ENCODE data around the gene ABHD12B. TPM values are rescaled to one million over a fixed set of nuclear protein-coding genes. Genes with fewer than 3 reads are reported as not detected.
A peak's percentile ranks its signal among the peaks of the same experiment; 100 is the strongest.

ABHD12B gene
- total and polyA plus RNA-seq, 4 donors: 0.13 TPM; not detected in 3

DNA sequence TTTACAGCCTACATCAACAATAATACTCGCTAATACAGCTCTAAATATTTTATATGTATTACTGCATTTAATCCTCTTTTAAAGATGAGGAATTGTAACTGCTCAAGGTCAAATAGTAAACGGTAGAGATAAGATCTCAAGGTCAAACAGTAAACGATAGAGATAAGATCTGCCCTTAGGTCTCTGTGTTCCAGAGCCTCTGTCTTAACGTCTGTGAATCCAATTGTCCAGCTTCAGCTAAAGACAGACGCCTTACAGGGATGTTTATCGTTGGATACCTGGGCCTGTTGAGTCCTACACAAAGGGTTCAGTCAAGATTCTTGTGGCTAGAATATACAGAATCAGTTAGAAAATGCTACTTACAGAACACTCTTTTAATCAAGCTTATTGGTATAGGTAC lies 52.4 kb downstream of the ABHD12B start:
- WGBS, 2 donors: 71 to 77% methylated on average over 6 of the region's 6 CpGs
- Histone ChIP-seq H3K27me3 (ENCODE audit: control insufficient read depth in 1 of 2, insufficient read depth in 2 of 2, low read length in 1 of 2) (no peaks in the 10 kb centered on the region), H3K9me3 (ENCODE audit: control insufficient read depth, low read length) (no peaks in the 10 kb centered on the region), H3K4me1 (ENCODE audit: control insufficient read depth in 1 of 2, insufficient read depth in 2 of 2, low read length in 2 of 2) (no peaks in the 10 kb centered on the region), H3K4me3 (ENCODE audit: low read length in 2 of 2) (no peak overlapping the region), H3K27ac (ENCODE audit: low read depth in 1 of 2, low read length in 2 of 2) (no peak overlapping the region), H3K36me3 (ENCODE audit: control insufficient read depth in 1 of 2, insufficient read depth in 2 of 2, low read length in 1 of 2) (peaks cover 0 to 7% of the 10 kb centered on the region in 2 donors)
- DNase-seq (no peak), ATAC-seq (ENCODE audit: low FRiP score) (no peak)
- intact Hi-C loops (cut with DNase I): no loop called here

DNA sequence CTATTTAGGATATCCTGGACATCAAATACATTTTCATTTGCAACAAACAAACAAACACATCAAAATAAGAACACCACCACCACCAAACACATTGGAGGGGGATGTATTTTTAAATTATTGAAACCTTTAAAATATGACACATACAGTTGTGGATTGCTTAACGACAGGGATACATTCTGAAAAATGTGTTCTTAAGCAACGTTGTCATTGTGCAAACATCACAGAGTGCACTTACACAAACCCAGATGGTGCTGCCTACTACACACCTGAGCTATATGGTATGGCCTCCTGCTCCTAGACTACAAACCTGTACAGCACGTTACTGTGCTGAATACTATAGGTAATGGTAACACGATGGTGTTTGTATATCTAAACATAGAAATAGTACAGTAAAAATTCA lies 53.0 kb downstream of the ABHD12B start:
- Histone ChIP-seq H3K4me3 (ENCODE audit: low read length in 2 of 2) (no peak overlapping the region), H3K4me1 (ENCODE audit: control insufficient read depth in 1 of 2, insufficient read depth in 2 of 2, low read length in 2 of 2) (no peaks in the 10 kb centered on the region), H3K36me3 (ENCODE audit: control insufficient read depth in 1 of 2, insufficient read depth in 2 of 2, low read length in 1 of 2) (peaks cover 0 to 7% of the 10 kb centered on the region in 2 donors), H3K27me3 (ENCODE audit: control insufficient read depth in 1 of 2, insufficient read depth in 2 of 2, low read length in 1 of 2) (no peaks in the 10 kb centered on the region), H3K9me3 (ENCODE audit: control insufficient read depth, low read length) (no peaks in the 10 kb centered on the region), H3K27ac (ENCODE audit: low read depth in 1 of 2, low read length in 2 of 2) (no peak overlapping the region)
- intact Hi-C loops (cut with DNase I): no loop called here
- WGBS, 2 donors: 79 to 82% methylated on average over 4 of the region's 4 CpGs
- no peak for DNase-seq
- ATAC-seq (ENCODE audit: low FRiP score): no peak

DNA sequence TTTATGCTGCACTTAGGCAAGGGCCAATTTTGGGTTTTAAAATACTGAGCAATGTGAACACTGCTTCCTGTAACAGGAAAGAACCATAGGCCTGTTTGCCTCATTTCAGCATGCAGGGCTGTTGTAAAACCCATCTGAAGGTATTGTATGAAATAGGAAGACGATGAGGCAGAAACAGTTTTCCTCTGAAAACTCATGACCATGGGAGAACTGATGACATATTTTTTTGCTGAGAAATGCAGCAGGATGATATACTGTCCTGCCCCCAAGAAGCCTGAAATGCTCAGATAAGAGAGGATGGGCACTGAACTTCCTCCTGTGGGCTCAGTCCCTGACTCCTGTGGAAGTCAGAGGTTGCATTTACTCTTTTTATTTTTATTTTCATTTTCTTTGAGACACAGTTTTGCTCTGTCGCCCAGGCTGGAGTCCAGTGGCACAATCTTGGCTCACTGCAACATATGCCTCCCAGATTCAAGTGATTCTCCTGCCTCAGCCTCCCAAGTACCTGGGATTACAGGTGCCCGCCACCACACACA lies 55.1 kb downstream of the ABHD12B start:
- Histone ChIP-seq H3K4me1 (ENCODE audit: control insufficient read depth in 1 of 2, insufficient read depth in 2 of 2, low read length in 2 of 2) (no peaks in the 10 kb centered on the region), H3K36me3 (ENCODE audit: control insufficient read depth in 1 of 2, insufficient read depth in 2 of 2, low read length in 1 of 2) (peaks cover 4 to 14% of the 10 kb centered on the region in 2 donors), H3K4me3 (ENCODE audit: low read length in 2 of 2) (no peak overlapping the region), H3K27ac (ENCODE audit: low read depth in 1 of 2, low read length in 2 of 2) (no peak overlapping the region), H3K9me3 (ENCODE audit: control insufficient read depth, low read length) (no peaks in the 10 kb centered on the region), H3K27me3 (ENCODE audit: control insufficient read depth in 1 of 2, insufficient read depth in 2 of 2, low read length in 1 of 2) (no peaks in the 10 kb centered on the region)
- DNase-seq: no peak
- intact Hi-C loops (cut with DNase I): no loop called here
- peak; percentile 54 for ATAC-seq (ENCODE audit: low FRiP score)
- 91 to 93% methylated on average over 3 of the region's 3 CpGs for WGBS, 2 donors

DNA sequence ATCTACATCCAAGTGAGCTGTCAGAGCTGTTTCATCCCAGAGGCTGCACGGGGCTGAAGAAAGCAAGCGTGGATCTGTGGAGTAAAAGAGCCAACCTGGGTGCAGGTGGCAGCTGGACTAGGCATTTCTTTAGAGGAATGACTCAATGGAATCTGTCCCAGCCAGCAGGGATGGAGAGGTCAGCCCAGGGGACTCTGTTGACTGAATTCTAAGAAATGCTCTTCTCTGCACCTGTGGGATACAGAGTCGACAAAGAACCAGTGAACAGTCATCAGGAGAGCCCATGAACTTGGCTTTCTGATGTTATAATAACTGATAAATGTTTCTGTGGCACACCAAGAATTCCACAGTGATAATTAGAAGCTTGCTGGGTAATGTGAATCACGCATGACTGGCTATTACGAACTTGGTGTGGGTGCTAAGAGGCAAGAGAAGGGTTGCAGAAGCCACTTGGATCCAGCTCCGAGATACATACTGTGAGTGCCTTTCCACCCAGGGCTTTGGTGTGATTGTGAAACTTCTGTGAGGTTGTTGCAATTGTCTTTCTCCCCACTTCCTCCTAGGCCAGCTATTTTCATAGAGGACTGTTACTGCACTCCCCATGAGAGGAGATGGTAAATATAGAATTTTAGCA lies 56.3 kb downstream of the ABHD12B start:
- no peak for ATAC-seq (ENCODE audit: low FRiP score)
- Histone ChIP-seq H3K9me3 (ENCODE audit: control insufficient read depth, low read length) (no peaks in the 10 kb centered on the region), H3K27ac (ENCODE audit: low read depth in 1 of 2, low read length in 2 of 2) (no peak overlapping the region), H3K27me3 (ENCODE audit: control insufficient read depth in 1 of 2, insufficient read depth in 2 of 2, low read length in 1 of 2) (no peaks in the 10 kb centered on the region), H3K4me1 (ENCODE audit: control insufficient read depth in 1 of 2, insufficient read depth in 2 of 2, low read length in 2 of 2) (no peaks in the 10 kb centered on the region), H3K4me3 (ENCODE audit: low read length in 2 of 2) (no peak overlapping the region), H3K36me3 (ENCODE audit: control insufficient read depth in 1 of 2, insufficient read depth in 2 of 2, low read length in 1 of 2) (peaks cover 6 to 9% of the 10 kb centered on the region in 2 donors)
- WGBS, 2 donors: 95 to 98% methylated on average over 6 of the region's 6 CpGs
- intact Hi-C loops (cut with DNase I): no loop called here
- no peak for DNase-seq

DNA sequence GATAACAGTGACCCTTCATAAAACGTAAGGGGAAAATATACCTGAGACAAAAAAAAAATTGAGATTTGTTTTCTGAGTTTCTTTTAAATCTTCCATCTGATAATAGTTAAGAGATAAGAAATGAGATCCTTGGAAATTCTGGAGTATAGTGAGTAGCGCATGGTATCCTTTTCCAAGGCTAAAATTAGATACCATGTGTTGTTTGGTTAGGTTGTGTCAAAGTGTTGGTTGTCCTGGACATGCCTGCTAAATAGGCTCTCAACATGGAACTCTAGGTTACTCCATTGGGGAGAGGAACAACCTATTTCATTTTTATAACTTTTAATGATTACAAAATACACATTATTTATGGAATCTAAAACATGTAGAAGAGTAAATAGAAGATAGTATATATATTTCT lies 57.7 kb downstream of the ABHD12B start:
- Histone ChIP-seq H3K4me1 (ENCODE audit: control insufficient read depth in 1 of 2, insufficient read depth in 2 of 2, low read length in 2 of 2) (no peaks in the 10 kb centered on the region), H3K27ac (ENCODE audit: low read depth in 1 of 2, low read length in 2 of 2) (no peak overlapping the region), H3K9me3 (ENCODE audit: control insufficient read depth, low read length) (no peaks in the 10 kb centered on the region), H3K36me3 (ENCODE audit: control insufficient read depth in 1 of 2, insufficient read depth in 2 of 2, low read length in 1 of 2) (peaks cover 6 to 9% of the 10 kb centered on the region in 2 donors), H3K4me3 (ENCODE audit: low read length in 2 of 2) (no peak overlapping the region), H3K27me3 (ENCODE audit: control insufficient read depth in 1 of 2, insufficient read depth in 2 of 2, low read length in 1 of 2) (no peaks in the 10 kb centered on the region)
- no peak for DNase-seq
- intact Hi-C loops (cut with DNase I): no loop called here
- 68 to 84% methylated on average over 2 of the region's 2 CpGs for WGBS, 2 donors
- ATAC-seq (ENCODE audit: low FRiP score): no peak

DNA sequence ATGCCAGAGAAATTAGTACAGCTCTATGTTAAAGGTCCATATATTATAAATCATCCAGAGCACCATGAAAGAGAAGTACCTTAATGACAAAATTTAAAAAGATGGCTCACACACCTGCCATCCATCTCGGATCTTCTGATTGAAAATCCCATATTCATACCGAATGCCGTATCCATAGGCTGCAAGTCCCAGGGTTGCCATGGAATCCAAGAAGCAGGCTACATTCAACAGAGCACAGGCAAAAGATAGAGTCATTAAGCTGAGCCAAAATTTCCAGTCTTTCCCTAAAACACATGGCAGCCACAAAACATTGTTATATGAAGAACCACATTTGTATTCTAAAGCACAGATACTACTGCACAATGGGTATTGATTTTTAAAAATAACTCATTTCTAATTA lies 59.7 kb downstream of the ABHD12B start:
- Histone ChIP-seq H3K4me1 (ENCODE audit: control insufficient read depth in 1 of 2, insufficient read depth in 2 of 2, low read length in 2 of 2) (no peaks in the 10 kb centered on the region), H3K27ac (ENCODE audit: low read depth in 1 of 2, low read length in 2 of 2) (no peak overlapping the region), H3K9me3 (ENCODE audit: control insufficient read depth, low read length) (no peaks in the 10 kb centered on the region), H3K27me3 (ENCODE audit: control insufficient read depth in 1 of 2, insufficient read depth in 2 of 2, low read length in 1 of 2) (no peaks in the 10 kb centered on the region), H3K4me3 (ENCODE audit: low read length in 2 of 2) (no peak overlapping the region), H3K36me3 (ENCODE audit: control insufficient read depth in 1 of 2, insufficient read depth in 2 of 2, low read length in 1 of 2) (peaks cover 9% of the 10 kb centered on the region in 2 donors)
- no peak for DNase-seq
- no peak for ATAC-seq (ENCODE audit: low FRiP score)
- intact Hi-C loops (cut with DNase I): no loop called here
- WGBS, 2 donors: 96% methylated on average over 3 of the region's 3 CpGs

DNA sequence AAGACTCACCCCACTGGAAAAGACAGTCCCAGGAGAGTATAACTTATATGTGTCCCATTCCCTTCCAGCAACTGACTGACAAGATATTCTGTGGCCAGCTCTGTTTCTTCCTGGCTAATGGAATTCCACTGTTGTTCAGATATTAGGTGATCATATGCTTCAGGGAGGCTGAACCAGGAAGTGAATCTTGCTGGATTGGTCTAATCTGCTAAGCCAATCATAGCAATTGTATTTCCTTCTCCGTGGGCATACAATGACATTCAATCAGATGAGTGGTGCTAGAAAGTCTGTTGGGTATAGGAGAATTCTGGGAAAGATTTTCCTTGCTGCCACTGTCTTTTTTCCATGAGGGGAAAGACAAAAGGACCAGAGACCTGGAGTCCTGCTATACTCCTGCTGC lies 60.3 kb downstream of the ABHD12B start:
- no peaks in the 10 kb centered on the region for H3K9me3 ChIP-seq (ENCODE audit: control insufficient read depth, low read length)
- H3K36me3 ChIP-seq (ENCODE audit: control insufficient read depth in 1 of 2, insufficient read depth in 2 of 2, low read length in 1 of 2): peaks cover 9% of the 10 kb centered on the region in 2 donors
- 88% methylated on average over 1 of the region's 1 CpG for WGBS, 2 donors
- H3K27me3 ChIP-seq (ENCODE audit: control insufficient read depth in 1 of 2, insufficient read depth in 2 of 2, low read length in 1 of 2): no peaks in the 10 kb centered on the region
- DNase-seq: no peak
- H3K4me1 ChIP-seq (ENCODE audit: control insufficient read depth in 1 of 2, insufficient read depth in 2 of 2, low read length in 2 of 2): no peaks in the 10 kb centered on the region
- no peak overlapping the region for H3K4me3 ChIP-seq (ENCODE audit: low read length in 2 of 2)
- ATAC-seq (ENCODE audit: low FRiP score): no peak
- no peak overlapping the region for H3K27ac ChIP-seq (ENCODE audit: low read depth in 1 of 2, low read length in 2 of 2)
- intact Hi-C loops (cut with DNase I): no loop called here

DNA sequence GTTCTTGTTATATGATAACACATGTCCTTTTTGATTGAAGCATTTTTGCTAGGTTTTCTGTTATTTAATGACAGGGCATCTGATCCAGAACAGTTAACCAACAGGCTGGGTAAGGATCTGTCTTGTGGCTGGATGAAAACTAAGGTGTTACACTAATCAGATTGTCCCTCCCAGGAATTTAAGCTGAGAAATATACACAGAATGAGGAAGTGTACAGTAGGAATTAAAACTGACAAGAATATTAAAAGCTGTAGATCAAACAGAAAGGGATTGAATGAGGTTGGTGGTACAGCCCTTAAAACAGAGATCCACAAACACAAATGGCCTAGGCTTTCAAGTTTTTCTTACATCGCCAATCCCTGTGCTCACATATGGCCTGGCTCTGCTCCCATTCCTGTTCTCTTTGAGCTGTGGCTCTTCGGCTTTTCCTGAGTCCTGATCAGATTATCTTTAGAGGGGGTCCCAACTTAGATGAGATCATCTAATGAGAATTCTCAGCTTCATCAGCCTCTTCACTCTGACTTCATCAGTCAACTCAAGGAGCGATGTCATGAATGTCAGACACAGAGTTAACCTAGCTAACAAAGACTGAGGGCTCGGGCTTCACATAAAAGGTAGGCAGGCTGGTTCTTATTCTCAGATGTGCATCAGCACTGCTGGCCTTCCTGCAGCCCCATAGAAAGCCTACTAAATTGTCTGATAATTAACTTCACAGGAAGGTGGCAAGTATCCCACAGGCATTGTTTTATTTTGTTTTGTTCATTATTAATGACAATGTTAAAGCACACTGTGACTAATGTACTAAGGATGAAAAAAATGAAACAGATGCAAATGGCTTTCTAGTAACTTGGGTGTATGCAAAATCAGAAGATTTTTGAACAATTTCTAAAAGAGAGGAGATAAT lies 61.0 kb downstream of the ABHD12B start:
- Histone ChIP-seq H3K4me1 (ENCODE audit: control insufficient read depth in 1 of 2, insufficient read depth in 2 of 2, low read length in 2 of 2) (no peaks in the 10 kb centered on the region), H3K27ac (ENCODE audit: low read depth in 1 of 2, low read length in 2 of 2) (no peak overlapping the region), H3K36me3 (ENCODE audit: control insufficient read depth in 1 of 2, insufficient read depth in 2 of 2, low read length in 1 of 2) (peaks cover 6 to 9% of the 10 kb centered on the region in 2 donors), H3K27me3 (ENCODE audit: control insufficient read depth in 1 of 2, insufficient read depth in 2 of 2, low read length in 1 of 2) (no peaks in the 10 kb centered on the region), H3K4me3 (ENCODE audit: low read length in 2 of 2) (no peak overlapping the region), H3K9me3 (ENCODE audit: control insufficient read depth, low read length) (no peaks in the 10 kb centered on the region)
- intact Hi-C loops (cut with DNase I): no loop called here
- ATAC-seq (ENCODE audit: low FRiP score): no peak
- WGBS, 2 donors: 92 to 95% methylated on average over 4 of the region's 4 CpGs
- no peak for DNase-seq

Measured in aorta (tissue), 5 donors.